Tibial nerve (tissue), 4 donors: ENCODE measurements around the gene RNU5B-1. TPM values are rescaled to one million over a fixed set of nuclear protein-coding genes. Genes with fewer than 3 reads are reported as not detected.
"Not testable (repeated sequence)": the region's sequence is repeated elsewhere in the genome, so short reads cannot be mapped to it uniquely, and the experiment has no call there.

Experiments used
- DNase-seq, 2 donors: peaks; one replicate each; pipeline ENCODE4 v3.0.0-alpha.2; 2019; ENCODE audit warnings: low spot score in 2 of 2
- H3K27ac ChIP-seq, 4 donors: fragments of 200-600 bp; sonication (generic) in 3 of 4; one replicate each; pipeline ENCODE4 v1.5.1; 2017 to 2019; ENCODE audit warnings: mild to moderate bottlenecking in 1 of 4
- H3K27me3 ChIP-seq, 2 donors: fragments of 200-600 bp; sonication (generic) in 1 of 2; one replicate each; pipeline versions ENCODE4 v1.5.1 to v1.6.0; 2017 to 2019
- H3K36me3 ChIP-seq, 3 donors: fragments of 200-600 bp; sonication (generic); one replicate each; pipeline ENCODE4 v1.5.1; 2018 to 2019
- H3K4me1 ChIP-seq, 4 donors: fragments of 200-600 bp; sonication (generic) in 3 of 4; one replicate each; pipeline ENCODE4 v1.5.1; 2017 to 2019
- H3K4me3 ChIP-seq, 4 donors: fragments of 200-600 bp; sonication (generic) in 3 of 4; one replicate each; pipeline ENCODE4 v1.5.1; 2017 to 2019; ENCODE audit warnings: mild to moderate bottlenecking in 1 of 4, moderate library complexity in 1 of 4
- H3K9me3 ChIP-seq, 4 donors: fragments of 200-600 bp; sonication (generic) in 3 of 4; one replicate each; pipeline ENCODE4 v1.5.1; 2017 to 2019
- CTCF ChIP-seq, 5 experiments: fragments of 200-600 bp in 3 of 5; fragments of 450-650 bp in 2 of 5; sonication (generic) in 3 of 5; IDR thresholded peaks; one replicate each; pipeline ENCODE4 v1.5.1; 2016 to 2019; ENCODE audit warnings: antibody characterized with exemption in 5 of 5, mild to moderate bottlenecking in 3 of 5, moderate library complexity in 2 of 5
- EP300 ChIP-seq, 2 donors: sonication (generic); formaldehyde crosslinking; IDR thresholded peaks; one replicate each; pipeline ENCODE4 v1.6.1; 2017; ENCODE audit warnings: antibody characterized with exemption in 2 of 2, mild to moderate bottlenecking in 1 of 2
- POLR2A ChIP-seq, 2 donors: fragments of 450-650 bp; IDR thresholded peaks; one replicate each; pipeline ENCODE4 v1.6.1; 2017; ENCODE audit warnings: antibody characterized with exemption in 2 of 2, mild to moderate bottlenecking in 2 of 2, moderate library complexity in 2 of 2
- WGBS, 2 donors: methylation state at CpG; one replicate each; pipeline ENCODE4 v1.1.5; 2018; 5-methylcytosine and 5-hydroxymethylcytosine counted together
- total RNA-seq, 4 donors: library from RNA; depleted of rRNA; stranded (reverse); fragments of >200 nt; gene quantifications; one replicate each; pipeline ENCODE4 v1.1.0, GENCODE V29; 2016

The RNU5B-1 gene
- total RNA-seq, 4 donors from 2014 or later = not detected

- no peak for DNase-seq
- Histone ChIP-seq H3K4me3 (no peak overlapping the region), H3K36me3 (peaks cover 0 to 52% (median 0%) of the 10 kb centered on the region in 3 donors), H3K27ac (no peak overlapping the region), H3K4me1 (peaks cover 0 to 14% (median 3%) of the 10 kb centered on the region in 4 donors), H3K9me3 (no peaks in the 10 kb centered on the region), H3K27me3 (no peaks in the 10 kb centered on the region)
- 98 to 99% methylated on average over 4 of the region's 4 CpGs for WGBS, 2 donors
- TF ChIP-seq CTCF (IDR thresholded peaks at IDR 0.05) (no peak), POLR2A (IDR thresholded peaks at IDR 0.05) (no peak), EP300 (IDR thresholded peaks at IDR 0.05) (no peak)
Observed at GRCh38 chr15:65268411-65268810, 36.1 kb upstream of the RNU5B-1 start.

- peak overlapping the region in 1 of 4 donors; percentile 35 for H3K27ac ChIP-seq
- WGBS, 2 donors = 44 to 52% methylated on average over 15 of the region's 15 CpGs
Observed at GRCh38 chr15:65270811-65271545, 33.5 kb upstream of the RNU5B-1 start.

GRCh38 chr15:65275104-65275727 is 29.3 kb upstream of the RNU5B-1 start:
- no peaks in the 10 kb centered on the region for H3K27me3 ChIP-seq
- H3K27ac ChIP-seq = no peak overlapping the region
- WGBS, 2 donors = 57 to 65% methylated on average over 4 of the region's 4 CpGs
- H3K4me1 ChIP-seq = peaks cover 0 to 18% (median 3%) of the 10 kb centered on the region in 4 donors
- no peak for TF ChIP-seq POLR2A (IDR thresholded peaks at IDR 0.05)
- no peak for TF ChIP-seq EP300 (IDR thresholded peaks at IDR 0.05)
- TF ChIP-seq CTCF (IDR thresholded peaks at IDR 0.05) = no peak
- H3K36me3 ChIP-seq = peaks cover 0 to 14% (median 0%) of the 10 kb centered on the region in 3 donors
- no peak for DNase-seq
- no peaks in the 10 kb centered on the region for H3K9me3 ChIP-seq
- no peak overlapping the region for H3K4me3 ChIP-seq

More at GRCh38 chr15:65270811-65271545, 33.5 kb upstream of the RNU5B-1 start:
- not testable (repeated sequence) for H3K9me3 ChIP-seq, H3K27me3 ChIP-seq, H3K4me1 ChIP-seq, H3K4me3 ChIP-seq
- TF ChIP-seq CTCF (IDR thresholded peaks at IDR 0.05) (peak; percentile 43 to 78 (median 61)), EP300 (IDR thresholded peaks at IDR 0.05) (peak in 1 of 2 donors; percentile 43)
- peaks cover 0 to 42% (median 0%) of the 10 kb centered on the region in 3 donors for H3K36me3 ChIP-seq
- DNase-seq = peak; percentile 60 to 77

- Histone ChIP-seq H3K27me3 (no peaks in the 10 kb centered on the region), H3K4me3 (no peak overlapping the region), H3K4me1 (peaks cover 0 to 14% (median under 1%) of the 10 kb centered on the region in 4 donors), H3K9me3 (no peaks in the 10 kb centered on the region), H3K36me3 (peaks cover 0 to 9% (median 0%) of the 10 kb centered on the region in 3 donors), H3K27ac (no peak overlapping the region)
- TF ChIP-seq POLR2A (IDR thresholded peaks at IDR 0.05) = no peak
- TF ChIP-seq CTCF (IDR thresholded peaks at IDR 0.05) = no peak
- TF ChIP-seq EP300 (IDR thresholded peaks at IDR 0.05) = no peak
- 83 to 86% methylated on average over 2 of the region's 2 CpGs for WGBS, 2 donors
- DNase-seq = no peak
Observed at GRCh38 chr15:65275728-65276126, 28.8 kb upstream of the RNU5B-1 start.

GRCh38 chr15:65277015-65277414 is 27.5 kb upstream of the RNU5B-1 start:
- Histone ChIP-seq H3K4me1 (peaks cover 0 to 13% (median 0%) of the 10 kb centered on the region in 4 donors), H3K9me3 (no peaks in the 10 kb centered on the region), H3K27ac (no peak overlapping the region), H3K27me3 (no peaks in the 10 kb centered on the region), H3K36me3 (peaks cover 0 to 9% (median 0%) of the 10 kb centered on the region in 3 donors), H3K4me3 (no peak overlapping the region)
- 78 to 81% methylated on average over 1 of the region's 1 CpG for WGBS, 2 donors
- no peak for DNase-seq
- TF ChIP-seq EP300 (IDR thresholded peaks at IDR 0.05) = no peak
- no peak for TF ChIP-seq POLR2A (IDR thresholded peaks at IDR 0.05)
- no peak for TF ChIP-seq CTCF (IDR thresholded peaks at IDR 0.05)
